GM21423 (cell line): Measurements from ENCODE around the gene FSIP1.

Source experiments
- ATAC-seq: cut with Tn5 transposase; IDR thresholded peaks from one replicate; pipeline ENCODE4 v1.9.1; 2021; ENCODE audit warnings: mild to moderate bottlenecking, moderate library complexity; ENCODE audit not compliant: unreplicated experiment

The FSIP1 gene

GRCh38 chr15:39625451-39625850 is 157.2 kb downstream of the FSIP1 start:
- no peak for ATAC-seq

DNA sequence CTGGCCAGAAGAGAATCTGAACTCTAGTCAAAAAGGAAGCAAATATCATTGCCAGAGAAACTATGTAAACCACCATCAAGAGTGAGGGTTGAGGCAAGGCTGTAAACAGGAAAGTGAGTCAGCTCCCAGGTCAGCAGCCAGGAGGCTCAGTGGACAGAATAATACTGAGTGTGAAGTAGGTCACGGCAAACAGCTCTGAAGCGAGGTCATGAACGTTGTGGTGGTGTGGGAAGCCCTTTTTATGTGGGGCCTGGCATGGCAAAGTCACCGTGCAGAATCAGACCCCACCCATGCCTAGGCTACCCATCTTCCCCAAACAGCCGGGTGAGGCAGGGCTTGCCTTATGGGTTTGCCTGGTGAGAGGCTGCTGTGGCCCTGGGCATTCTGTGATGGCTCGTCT is 157.8 kb downstream of the FSIP1 start:
- no peak for ATAC-seq

DNA sequence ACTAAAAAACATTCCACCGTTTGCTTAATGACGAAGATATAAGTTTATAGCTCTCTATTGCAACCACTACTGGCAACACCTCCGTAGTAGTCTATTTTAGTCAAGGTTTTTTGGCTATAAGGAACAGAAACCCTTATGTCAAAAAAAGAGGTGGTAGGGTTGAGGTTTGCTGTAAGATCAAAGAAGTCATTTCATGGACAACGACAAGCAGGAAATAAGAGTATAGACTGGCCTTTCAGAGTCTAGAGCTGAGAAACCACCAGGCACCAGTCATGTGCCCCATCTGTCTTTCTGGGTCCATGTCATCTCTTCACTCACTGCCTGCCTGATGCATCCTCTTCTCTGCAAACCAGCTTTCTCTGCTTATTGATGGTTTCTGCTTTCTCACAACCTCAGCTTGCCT is 159.1 kb downstream of the FSIP1 start:
- ATAC-seq: peak; percentile 95

- ATAC-seq: no peak
Measured at GRCh38 chr15:39622660-39623516, 159.8 kb downstream of the FSIP1 start.

DNA sequence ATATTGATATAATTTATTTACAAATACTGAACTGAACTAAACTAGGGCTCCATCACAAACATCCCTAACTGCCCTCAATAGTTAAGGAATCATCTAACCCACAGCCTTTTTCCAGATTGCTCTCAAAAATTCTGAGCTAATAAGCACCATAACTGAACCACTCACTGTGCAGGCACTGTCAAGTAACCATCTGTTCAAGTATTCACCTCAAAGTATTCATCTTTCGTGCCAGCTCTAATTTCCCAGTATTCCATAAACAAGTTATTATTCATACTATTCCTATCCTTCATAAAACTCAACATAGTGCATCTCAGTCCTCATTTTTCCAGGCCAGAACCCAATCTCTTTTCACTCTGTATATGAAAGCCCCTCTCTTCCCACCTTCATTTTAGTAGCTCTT is 160.7 kb downstream of the FSIP1 start:
- no peak for ATAC-seq

DNA sequence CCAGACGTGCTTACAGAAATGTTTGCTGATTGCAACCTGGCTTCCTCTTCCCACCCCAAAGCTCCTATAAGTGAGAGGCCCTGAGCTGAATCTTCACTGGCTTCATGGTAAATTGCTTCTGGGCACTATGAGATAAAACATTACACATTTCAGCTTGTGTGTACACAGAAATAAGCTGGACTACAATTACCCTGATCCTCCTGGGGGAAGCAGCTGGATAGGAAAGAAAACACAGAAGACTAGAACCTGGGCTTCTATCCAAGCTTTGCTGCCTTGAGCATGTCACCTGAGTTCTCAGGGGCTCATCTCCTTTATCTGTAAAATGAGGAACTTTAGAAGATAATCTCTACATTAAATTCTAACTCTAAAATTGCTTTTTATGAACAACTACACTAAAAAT is 161.4 kb downstream of the FSIP1 start:
- ATAC-seq: no peak

DNA sequence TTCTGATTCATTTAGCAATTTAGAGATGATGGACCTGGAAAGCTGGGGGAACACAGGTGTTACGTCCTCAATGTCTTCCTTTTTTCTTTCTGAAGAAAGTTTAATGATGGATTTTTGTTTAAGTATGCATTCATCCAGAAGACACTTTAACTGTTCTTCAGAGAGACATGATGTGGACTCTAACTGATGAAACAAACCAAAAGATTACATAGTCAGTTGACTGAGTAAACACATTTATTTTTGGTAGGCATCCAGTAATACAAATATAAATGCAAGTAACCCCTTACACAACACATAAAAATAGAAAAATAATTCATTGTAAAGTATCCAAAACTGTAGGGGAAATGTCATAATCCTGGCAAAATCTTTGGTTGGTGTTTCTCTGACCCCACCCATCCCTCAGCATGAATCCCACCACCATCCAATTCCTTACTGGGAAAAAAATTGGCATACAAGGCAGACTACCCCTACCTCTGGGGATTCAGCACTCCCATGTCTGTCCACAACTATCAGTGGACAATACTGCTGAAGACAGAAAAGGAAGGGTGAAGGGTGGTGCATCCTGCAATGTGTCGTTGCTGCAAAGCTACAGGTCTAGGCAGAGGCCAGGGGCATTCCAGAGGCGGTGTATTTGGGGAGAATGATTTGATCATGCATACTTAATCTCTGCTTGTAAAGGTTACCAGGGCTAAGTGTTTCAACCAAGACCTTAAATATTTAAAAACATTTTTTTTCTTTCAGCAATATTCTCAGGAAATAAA is 164.4 kb downstream of the FSIP1 start:
- no peak for ATAC-seq

DNA sequence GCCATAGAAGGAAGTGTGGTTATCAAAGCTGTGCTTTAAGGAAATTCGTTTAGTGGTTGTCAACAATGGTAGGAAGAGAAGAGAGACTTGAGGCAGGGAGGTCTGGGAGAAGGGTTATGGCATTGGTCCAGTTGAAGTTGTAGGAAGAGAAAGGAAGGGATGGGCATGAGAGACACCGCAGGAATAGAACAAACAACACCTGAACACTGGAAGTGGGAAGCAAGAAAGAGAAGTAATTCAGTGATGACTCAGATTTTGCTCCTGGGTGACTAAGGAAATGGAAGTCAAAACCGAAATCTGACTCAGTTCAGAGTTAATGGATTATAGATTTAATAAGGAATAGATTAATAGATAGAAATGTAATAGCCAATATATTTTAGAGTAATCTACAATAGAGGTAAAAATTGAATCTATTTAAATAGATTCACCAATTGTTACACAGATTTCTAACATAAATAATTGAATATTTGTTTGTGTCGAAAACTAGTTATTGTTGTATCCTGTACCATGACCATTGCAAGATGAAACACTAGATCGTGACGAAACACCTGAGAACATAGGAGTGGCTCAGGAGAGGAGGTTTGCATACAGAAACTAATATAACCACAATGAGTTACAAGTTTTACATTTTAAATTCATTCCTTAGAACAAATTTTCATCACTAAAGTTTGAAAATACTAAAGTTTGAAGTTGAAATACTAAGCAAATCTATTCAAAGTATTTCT is 165.7 kb downstream of the FSIP1 start:
- ATAC-seq: no peak

DNA sequence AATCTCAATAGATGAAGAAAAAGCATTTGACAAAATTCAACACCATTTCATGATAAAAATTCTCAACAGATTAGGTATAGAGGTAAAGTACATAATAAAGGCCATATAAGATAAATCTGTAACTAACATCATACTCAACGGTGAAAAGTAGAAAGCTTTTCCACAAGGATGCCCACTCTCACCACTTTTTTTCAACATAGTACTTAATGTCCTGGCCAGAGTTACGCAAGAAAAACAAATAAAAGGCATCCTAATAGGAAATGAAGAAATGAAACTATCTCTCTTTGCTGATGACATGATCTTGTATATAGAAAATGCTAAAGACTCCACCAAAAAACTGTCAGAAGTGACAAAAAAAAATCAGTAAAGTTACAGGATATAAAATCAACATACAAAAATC is 168.8 kb downstream of the FSIP1 start:
- no peak for ATAC-seq

GRCh38 chr15:39613271-39613670 is 169.4 kb downstream of the FSIP1 start:
- no peak for ATAC-seq

DNA sequence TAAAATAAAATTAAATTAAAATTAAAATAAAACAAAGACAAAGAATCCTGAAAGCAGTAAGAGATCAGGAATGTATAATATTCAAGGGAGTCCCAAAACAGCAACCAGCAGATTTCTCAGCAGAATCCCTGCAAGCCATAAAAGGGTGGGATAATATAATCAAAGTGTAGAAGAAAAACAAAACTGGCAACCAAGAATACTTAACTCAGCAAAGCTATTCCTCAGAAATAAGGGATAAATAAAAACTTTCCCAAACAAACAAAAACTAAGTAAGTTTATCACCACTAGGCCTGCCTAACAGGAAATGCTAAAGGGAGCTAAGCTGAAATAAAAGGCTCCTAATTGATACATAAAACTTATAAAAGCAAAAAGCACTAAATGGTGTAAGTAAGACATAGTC is 172.0 kb downstream of the FSIP1 start:
- ATAC-seq: no peak

DNA sequence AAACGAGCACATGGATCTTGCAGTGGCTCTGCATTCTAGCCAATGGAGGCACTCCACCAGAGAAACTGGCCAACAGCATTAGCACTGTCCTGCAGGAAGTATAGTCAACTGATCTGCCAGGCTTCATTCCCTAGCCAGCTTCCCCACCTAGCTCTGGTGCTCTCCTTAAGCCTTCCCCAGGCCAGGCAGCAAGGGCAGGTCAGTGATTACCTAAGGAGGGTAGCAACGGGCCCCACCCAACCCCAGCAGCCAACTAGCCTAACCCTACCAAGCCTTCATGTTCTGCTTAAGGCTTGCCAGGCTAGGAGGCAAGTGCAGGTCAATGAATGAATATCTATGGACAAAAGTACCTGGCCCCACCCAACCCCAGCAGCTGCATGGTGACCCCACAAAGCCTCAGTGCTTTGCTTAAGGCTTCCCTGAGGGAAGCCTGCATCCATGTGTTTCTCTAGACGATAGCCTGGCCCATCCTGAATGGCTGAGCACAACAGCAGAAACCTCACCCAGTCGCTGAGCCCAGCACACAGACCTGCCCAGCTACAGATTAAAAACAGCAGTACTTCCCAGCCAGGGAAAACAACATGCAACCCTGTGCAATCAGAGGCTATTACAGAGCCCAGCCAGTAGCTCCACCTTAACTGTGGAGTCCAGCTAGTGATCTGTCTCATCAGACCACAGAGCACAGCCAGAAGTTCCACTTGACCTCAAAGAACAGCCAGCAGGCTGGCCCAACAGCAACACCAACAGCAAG is 173.3 kb downstream of the FSIP1 start:
- no peak for ATAC-seq

DNA sequence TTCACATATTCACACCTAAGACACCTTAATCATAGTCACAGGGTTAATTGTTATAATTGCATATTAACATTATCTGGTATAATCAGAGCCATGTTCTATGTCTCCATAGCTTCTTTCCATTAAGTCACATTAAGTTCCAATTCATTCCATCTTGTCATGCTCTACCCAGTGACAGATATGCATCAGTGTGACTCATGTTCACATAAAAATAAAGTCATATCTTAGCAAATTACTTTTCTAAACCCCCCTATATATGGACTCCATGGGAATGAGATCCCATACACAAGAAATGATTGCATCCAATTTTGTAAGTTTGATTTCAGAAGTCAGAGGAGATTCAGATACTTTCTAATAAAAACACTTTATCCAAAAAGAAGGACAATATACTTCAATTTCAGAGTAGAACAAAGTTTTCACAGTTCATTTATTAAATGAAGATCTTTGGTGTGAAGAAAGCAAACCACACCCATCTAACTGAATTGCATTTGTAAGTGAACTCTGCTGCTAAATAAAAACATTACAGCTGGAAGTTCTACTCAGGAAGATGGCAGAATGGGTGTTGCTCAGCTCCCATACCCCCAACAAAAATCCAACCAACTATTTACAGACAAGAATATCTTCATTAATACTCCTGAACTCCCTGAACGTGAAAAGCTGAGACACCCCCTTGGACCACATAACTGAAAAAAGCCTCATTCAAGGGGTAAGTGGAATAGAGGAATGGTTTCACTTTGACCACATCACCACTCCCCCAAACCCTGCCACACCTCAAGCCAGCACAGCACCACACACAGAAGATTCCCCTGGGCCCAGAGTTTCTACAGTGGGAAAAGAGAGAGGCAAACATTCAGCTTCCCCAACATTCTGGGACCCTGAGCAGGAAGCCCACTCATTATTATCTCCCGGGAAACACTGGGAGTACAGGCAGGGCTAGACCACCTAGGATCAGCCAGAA is 174.2 kb downstream of the FSIP1 start:
- ATAC-seq: no peak

GRCh38 chr15:39605146-39605545 is 177.5 kb downstream of the FSIP1 start:
- ATAC-seq: no peak

DNA sequence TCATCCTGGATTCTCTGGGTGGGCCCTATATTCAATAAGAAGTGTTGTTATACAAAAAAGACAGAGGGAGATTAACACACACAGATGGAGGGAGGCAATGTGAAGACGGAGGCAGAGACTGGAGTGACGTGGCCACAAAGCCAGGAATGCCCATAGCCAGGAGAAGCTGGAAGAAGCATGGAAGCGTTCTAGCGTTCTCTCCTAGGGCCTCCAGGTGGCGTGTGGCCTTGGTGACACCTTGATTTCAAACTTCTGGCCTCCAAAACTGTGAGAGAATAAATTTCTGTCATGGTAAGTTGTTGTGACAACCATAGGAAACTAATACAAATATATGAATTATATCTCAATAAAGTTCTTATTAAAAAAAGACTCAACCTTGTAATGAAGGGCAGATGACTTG is 180.5 kb downstream of the FSIP1 start:
- ATAC-seq: no peak

DNA sequence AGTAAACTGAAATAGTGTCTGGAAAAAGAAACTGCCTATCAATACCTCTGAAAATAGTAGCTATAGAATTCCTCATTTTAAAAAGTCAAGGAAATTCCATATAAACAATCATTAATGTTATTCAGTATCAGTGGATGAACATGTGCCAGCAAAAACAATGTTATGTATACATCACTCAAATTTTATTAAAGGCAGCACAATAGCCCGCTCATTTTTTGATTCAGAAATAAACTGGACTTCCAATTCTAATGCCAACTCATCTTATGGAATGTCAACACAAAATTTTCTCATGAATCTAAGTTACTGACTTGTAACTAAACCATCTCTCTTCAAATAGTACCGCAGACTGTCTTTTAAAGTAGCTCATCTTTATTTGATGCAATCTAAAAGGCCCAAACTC is 182.8 kb downstream of the FSIP1 start:
- no peak for ATAC-seq

DNA sequence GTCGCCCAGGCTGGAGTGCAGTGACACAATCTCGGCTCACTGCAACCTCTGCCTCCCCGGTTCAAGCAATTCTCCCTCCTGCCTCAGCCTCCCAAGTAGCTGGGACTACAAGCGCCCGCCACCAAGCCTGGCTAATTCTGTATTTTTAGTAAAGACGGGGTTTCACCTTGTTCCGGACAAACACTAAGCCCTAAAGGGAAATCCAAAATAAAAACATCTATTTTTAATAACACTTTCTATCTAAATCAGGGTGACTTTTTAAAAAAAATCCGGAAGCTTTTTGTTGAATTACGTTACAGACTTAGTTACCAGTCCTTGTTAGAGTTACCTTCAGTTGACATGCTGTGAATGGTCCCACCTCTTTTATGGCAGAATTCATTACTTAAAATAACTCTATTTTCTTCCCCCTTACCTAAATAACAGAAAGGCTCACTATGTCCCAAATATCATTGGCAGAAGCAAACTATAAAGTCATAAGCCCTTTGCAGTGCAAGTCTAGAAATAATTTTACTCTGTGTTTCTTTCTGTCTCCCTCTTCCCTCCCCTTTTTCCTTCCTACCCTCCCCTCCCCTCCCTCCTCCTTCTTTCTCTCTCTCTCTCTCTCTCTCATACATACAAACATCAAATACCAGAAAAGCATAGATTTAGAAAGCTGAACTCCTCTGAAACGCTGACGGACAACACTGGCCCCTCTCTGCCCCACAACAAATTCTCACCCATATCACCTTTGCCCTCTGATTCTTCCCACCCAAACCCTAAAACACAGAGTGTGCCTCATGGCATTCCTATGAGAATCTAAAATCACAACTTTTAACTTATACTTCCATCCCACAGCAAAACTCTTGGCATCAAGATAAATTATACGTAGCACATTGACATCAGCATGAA is 183.4 kb downstream of the FSIP1 start:
- no peak for ATAC-seq

DNA sequence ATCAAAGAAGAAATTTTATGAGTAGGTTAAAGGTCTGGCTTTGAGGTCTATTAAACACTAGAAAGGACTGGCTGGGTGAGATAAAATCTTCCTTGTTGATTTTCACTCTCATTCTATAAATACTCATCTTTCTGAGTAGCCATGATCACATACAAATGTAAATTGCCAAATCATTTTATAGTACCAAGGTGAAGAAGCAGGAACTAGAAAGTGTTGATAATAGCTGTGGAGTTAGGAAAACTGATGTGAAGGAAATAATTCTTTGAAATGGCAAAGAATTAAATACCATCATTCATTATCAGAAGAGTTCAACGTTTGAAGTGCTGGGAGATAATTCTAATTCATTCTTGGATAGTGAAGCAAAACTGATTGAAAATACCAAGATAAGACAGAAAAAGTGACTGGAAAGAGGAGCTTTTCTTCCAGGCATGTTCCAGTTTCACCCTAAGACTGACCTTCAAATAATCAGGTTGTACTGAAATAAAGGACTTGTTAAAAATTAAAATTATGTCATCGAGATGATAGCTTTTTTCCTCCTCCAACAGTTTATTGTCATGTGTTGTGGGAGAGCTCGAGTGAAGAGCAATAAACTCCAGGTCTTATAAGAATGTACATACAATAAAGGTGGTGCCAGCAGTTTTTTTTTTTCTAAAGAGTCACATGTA is 184.3 kb downstream of the FSIP1 start:
- ATAC-seq: no peak
